Cardiac muscle cell (in vitro differentiated cells and primary cell): ENCODE results near the gene JAGN1. TPM values are rescaled to one million over a fixed set of nuclear protein-coding genes. Genes with fewer than 3 reads are reported as not detected.

ENCODE experiments used
- DNase-seq, 2 donors: peaks; one replicate each; pipeline versions ENCODE4 v3.0.0 to v3.0.0-alpha.2; 2010 to 2017; ENCODE audit warnings: low read depth in 1 of 2, low spot score in 1 of 2
- H3K27ac ChIP-seq: fragments of 200-600 bp; sonication (generic); 2 replicates; pipeline ENCODE4 v1.5.1; 2016
- H3K27me3 ChIP-seq: fragments of 200-600 bp; sonication (generic); 2 replicates; pipeline ENCODE4 v1.6.0; 2016; ENCODE audit warnings: control low read depth
- H3K36me3 ChIP-seq: fragments of 200-600 bp; sonication (generic); 2 replicates; pipeline ENCODE4 v1.5.1; 2016; ENCODE audit warnings: control low read depth
- H3K4me1 ChIP-seq: fragments of 200-600 bp; sonication (generic); 2 replicates; pipeline ENCODE4 v1.8.1; 2017; ENCODE audit warnings: low read depth, mild to moderate bottlenecking, mixed run types
- H3K4me3 ChIP-seq: fragments of 200-600 bp; sonication (generic); 2 replicates; pipeline ENCODE4 v1.5.1; 2016; ENCODE audit warnings: mild to moderate bottlenecking
- H3K9me3 ChIP-seq: fragments of 200-600 bp; sonication (generic); 2 replicates; pipeline ENCODE4 v1.5.1; 2017; ENCODE audit warnings: low read depth, mild to moderate bottlenecking, control low read depth
- CTCF ChIP-seq: IDR thresholded peaks from 2 replicates; pipeline ENCODE4 v1.5.1; 2012; ENCODE audit warnings: low read depth, mild to moderate bottlenecking, low read length
- polyA plus RNA-seq: library from polyadenylated mRNA; unstranded; fragments of >200 nt; fragmentation: Nextera tagmentation; extraction: Ambion mirVana; gene quantifications from 2 replicates; pipeline ENCODE4 v1.2.1, GENCODE V29; 2016
- total RNA-seq: library from RNA; depleted of rRNA; stranded (reverse); fragments of >200 nt; gene quantifications from 2 replicates; pipeline ENCODE4 v1.2.3, GENCODE V29; 2016

Gene JAGN1
- total and polyA plus RNA-seq, 2 experiments from 2014 or later, result 50.6 to 58.0 TPM

GRCh38 chr3:9913601-9914000, 23.2 kb downstream of the JAGN1 start:
- no peaks in the 10 kb centered on the region for H3K27me3 ChIP-seq
- H3K9me3 ChIP-seq, result no peaks in the 10 kb centered on the region
- TF ChIP-seq CTCF, result no peak
- H3K4me1 ChIP-seq, result peaks cover 22% of the 10 kb centered on the region
- H3K4me3 ChIP-seq, result no peak overlapping the region
- no peak for DNase-seq
- H3K27ac ChIP-seq, result no peak overlapping the region
- no peaks in the 10 kb centered on the region for H3K36me3 ChIP-seq

GRCh38 chr3:9914011-9914410, 23.6 kb downstream of the JAGN1 start:
- Histone ChIP-seq H3K4me3 (no peak overlapping the region), H3K4me1 (peaks cover 22% of the 10 kb centered on the region), H3K9me3 (no peaks in the 10 kb centered on the region), H3K27ac (no peak overlapping the region), H3K27me3 (no peaks in the 10 kb centered on the region), H3K36me3 (no peaks in the 10 kb centered on the region)
- TF ChIP-seq CTCF, result no peak
- no peak for DNase-seq

GRCh38 chr3:9914559-9915253, 24.3 kb downstream of the JAGN1 start:
- Histone ChIP-seq H3K27ac (peak overlapping the region; percentile 44), H3K4me1 (peaks cover 19% of the 10 kb centered on the region), H3K4me3 (peak overlapping the region; percentile 27), H3K36me3 (no peaks in the 10 kb centered on the region), H3K27me3 (no peaks in the 10 kb centered on the region), H3K9me3 (no peaks in the 10 kb centered on the region)
- DNase-seq, result no peak
- TF ChIP-seq CTCF, result no peak

GRCh38 chr3:9915254-9916141, 25.1 kb downstream of the JAGN1 start:
- peaks cover 16% of the 10 kb centered on the region for H3K4me1 ChIP-seq
- TF ChIP-seq CTCF, result peak; percentile 54
- H3K4me3 ChIP-seq, result peak overlapping the region; percentile 27
- no peaks in the 10 kb centered on the region for H3K36me3 ChIP-seq
- H3K9me3 ChIP-seq, result no peaks in the 10 kb centered on the region
- H3K27me3 ChIP-seq, result no peaks in the 10 kb centered on the region
- DNase-seq, result peak; percentile 71 to 73
- peak overlapping the region; percentile 44 for H3K27ac ChIP-seq

GRCh38 chr3:9916346-9916733, 25.9 kb downstream of the JAGN1 start:
- Histone ChIP-seq H3K9me3 (no peaks in the 10 kb centered on the region), H3K27me3 (no peaks in the 10 kb centered on the region), H3K27ac (peak overlapping the region; percentile 52), H3K4me3 (peak overlapping the region; percentile 2), H3K36me3 (peaks cover 2% of the 10 kb centered on the region), H3K4me1 (peaks cover 16% of the 10 kb centered on the region)
- DNase-seq, result peak in 1 of 2 donors; percentile 54
- no peak for TF ChIP-seq CTCF
